ENCODE data around the gene ZNF32. TPM values are rescaled to one million over a fixed set of nuclear protein-coding genes. Genes with fewer than 3 reads are reported as not detected.

Gene ZNF32
- total and polyA plus RNA-seq, 2 of the 8 experiments (the other 6 are each of a cell fraction or from before 2014, with no cell fraction given), result 17.2 to 22.5 TPM

- Histone ChIP-seq H2AFZ (ENCODE audit: low read length) (peak overlapping the region; percentile 96), H2BK120ac (replicated peaks; ENCODE audit: low read depth, low read length) (peak overlapping the region; percentile 66), H2AK5ac (ENCODE audit: low read depth, low read length) (no peak overlapping the region), H4K20me1 (replicated peaks in 1 of 2; ENCODE audit: control insufficient read depth in 1 of 2, insufficient read depth in 2 of 2, low read length in 2 of 2) (no peaks in the 10 kb centered on the region), H2BK12ac (ENCODE audit: low read depth, low read length) (0 out of 2 replicates have a peak overlapping the region, but pooled peaks have one; percentile 60), H3K4ac (replicated peaks; ENCODE audit: insufficient read length, low read depth, low read length) (no peak overlapping the region), H4K5ac (ENCODE audit: insufficient read length, low read depth, low read length) (no peak overlapping the region), H3K9ac (replicated peaks in 1 of 4; ENCODE audit: extremely low read depth in 1 of 4, low read depth in 3 of 4, low read length in 3 of 4) (no peak overlapping the region), H2BK5ac (ENCODE audit: low read depth, low read length) (no peak overlapping the region), H3K79me1 (ENCODE audit: low read depth, low read length) (no peaks in the 10 kb centered on the region), H2BK15ac (ENCODE audit: low read length) (0 out of 2 replicates have a peak overlapping the region, but pooled peaks have one; percentile 81), H4K8ac (ENCODE audit: extremely low read depth, insufficient read depth, low read length) (peak overlapping the region; percentile 53; the same call in 1 of the 2 replicates), H4K91ac (replicated peaks; ENCODE audit: insufficient read length, low read length) (peak overlapping the region; percentile 78), H3K4me3 (ENCODE audit: extremely low read depth in 1 of 4, insufficient read depth in 2 of 4, low read depth in 3 of 4, low read length in 4 of 4) (peak overlapping the region; percentile 43 to 67 (median 62)), H3K4me2 (ENCODE audit: insufficient read depth in 1 of 2, low read depth in 2 of 2, low read length in 2 of 2) (peak overlapping the region; percentile 66 to 92), H3K4me1 (replicated peaks in 1 of 4; ENCODE audit: control insufficient read depth in 3 of 4, insufficient read depth in 4 of 4, low read length in 3 of 4) (peaks cover 0 to 3% (median 1%) of the 10 kb centered on the region in 4 experiments; a peak in 4 of 7 replicates), H3K23me2 (ENCODE audit: low read depth, low read length) (peaks cover 7% of the 10 kb centered on the region; the same call in 1 of the 2 replicates), H3K27ac (ENCODE audit: low read depth, low read length) (no peak overlapping the region), H3K27me3 (replicated peaks in 1 of 4; ENCODE audit: control insufficient read depth in 3 of 4, extremely low read depth in 1 of 4, insufficient read depth in 3 of 4, low read length in 3 of 4) (peaks cover 0 to 39% (median 22%) of the 10 kb centered on the region in 4 experiments; a peak in 6 of 7 replicates), H3K79me2 (ENCODE audit: control insufficient read depth in 1 of 2, insufficient read depth in 2 of 2, low read length in 2 of 2) (no peaks in the 10 kb centered on the region), H3K36me3 (ENCODE audit: control insufficient read depth in 2 of 4, insufficient read depth in 4 of 4, low read length in 3 of 4) (no peaks in the 10 kb centered on the region), H3K18ac (ENCODE audit: extremely low read depth, low read length) (peak overlapping the region; percentile 60; the same call in 1 of the 2 replicates), H3K56ac (replicated peaks; ENCODE audit: insufficient read length, low read depth, low read length) (peak overlapping the region; percentile 32), H3K14ac (ENCODE audit: insufficient read length) (no peak overlapping the region), H2BK20ac (ENCODE audit: low read length) (no peak overlapping the region), H3K23ac (ENCODE audit: insufficient read length) (no peak overlapping the region), H3K9me3 (ENCODE audit: insufficient read depth in 2 of 2, low read depth in 1 of 2, low read length in 1 of 2) (no peaks in the 10 kb centered on the region)
- no peak for FAIRE-seq
- WGBS, 2 experiments (ENCODE audit: extremely low coverage in 1 of 2, insufficient coverage in 1 of 2, insufficient read length in 1 of 2, insufficient replicate concordance in 2 of 2, low coverage in 1 of 2, low lambda C conversion rate in 2 of 2, missing lambda C conversion rate in 1 of 2), result 6% methylated on average over 57 of the region's 65 CpGs; no CpG with 5 or more reads in 1 of the 2 experiments
- peak in 1 of 2 experiments; percentile 96 for DNase-seq (ENCODE audit: low read depth in 1 of 2, low spot score in 2 of 2)
- ChIA-PET POLR2A (ENCODE audit: partially characterized antibody) (interaction anchor here (0.6 kb wide), 1 partner anchor 693 kb away, joined by 3 read pairs; no protein-coding TSS in a partner anchor), CTCF (ENCODE audit: partially characterized antibody) (interaction anchor here (0.6 to 2.6 kb wide), 37 partner anchors 10 to 1082 kb away, joined by 3 to 15 read pairs (median 3); no protein-coding TSS in a partner anchor)
- TF ChIP-seq PHF8 (conservative IDR thresholded peaks at IDR 0.05; ENCODE audit: low read depth, low read length) (no peak), GABPA (IDR thresholded peaks at IDR 0.05; ENCODE audit: borderline replicate concordance, insufficient read depth, low read length) (peak; percentile 23; the same call in 1 of the 2 replicates), CBX8 (IDR thresholded peaks at IDR 0.05; ENCODE audit: borderline replicate concordance, low read depth, low read length) (no peak), ASH2L (IDR thresholded peaks at IDR 0.05; ENCODE audit: low read length) (peak; percentile 56), CREB1 (IDR thresholded peaks at IDR 0.05) (0 out of 2 replicates have a peak, but pooled peaks have one; percentile 26), E2F6 (IDR thresholded peaks at IDR 0.05) (peak; percentile 65), SUZ12 (IDR thresholded peaks at IDR 0.05; ENCODE audit: low read length) (peak; percentile 54; the same call in 1 of the 2 replicates), HDAC2 (IDR thresholded peaks at IDR 0.05; ENCODE audit: borderline replicate concordance in 1 of 2, low read depth in 2 of 2, low read length in 2 of 2) (0 out of 4 replicates have a peak, but pooled peaks of 1 of the 2 experiments have one; percentile 42), ATF3 (IDR thresholded peaks at IDR 0.05; ENCODE audit: insufficient read depth, low read depth, low read length) (no peak)
Measured at GRCh38 chr10:43689955-43690771, 41.5 kb upstream of the ZNF32 start.
